GM12878 (cell line): ENCODE results near the gene CARD11.

ENCODE experiments used
- CEBPB ChIP-seq, 2 experiments: fragments of 150-350 bp in 1 of 2; IDR thresholded peaks; 2 replicates each; pipeline ENCODE4 v1.6.1; 2012 to 2014; ENCODE audit warnings: low read depth in 2 of 2, low read length in 2 of 2, borderline replicate concordance in 1 of 2, inconsistent platforms in 1 of 2
- CTCF ChIP-seq, 3 experiments: IDR thresholded peaks in 2 of 3; conservative IDR thresholded peaks in 1 of 3; 2 replicates each; pipeline ENCODE4 v1.5.1; 2011; ENCODE audit warnings: low read depth in 3 of 3, low read length in 3 of 3, mild to moderate bottlenecking in 3 of 3, control low read depth in 2 of 3, moderate library complexity in 2 of 3, inconsistent platforms in 1 of 3, mixed read lengths in 1 of 3; ENCODE audit not compliant: control insufficient read depth in 2 of 3, insufficient read depth in 1 of 3; ENCODE audit errors: extremely low read depth in 1 of 3
- E4F1 ChIP-seq: fragments of 450-650 bp; IDR thresholded peaks from 2 replicates; pipeline ENCODE4 v1.6.1; 2018; ENCODE audit warnings: borderline replicate concordance, mild to moderate bottlenecking; ENCODE audit not compliant: partially characterized antibody
- ELK1 ChIP-seq: IDR thresholded peaks from 2 replicates; pipeline ENCODE4 v1.6.1; 2012; ENCODE audit warnings: low read depth, low read length, improper control_type of control experiment
- EZH2 ChIP-seq: IDR thresholded peaks from 2 replicates; pipeline ENCODE4 v1.6.1; 2012; ENCODE audit warnings: low read depth, mild to moderate bottlenecking, control low read depth, inconsistent platforms, low read length, borderline replicate concordance; ENCODE audit not compliant: control insufficient read depth
- FOS ChIP-seq: IDR thresholded peaks from 3 replicates; pipeline ENCODE4 v1.6.1; 2011; ENCODE audit warnings: borderline replicate concordance; ENCODE audit not compliant: insufficient read length; ENCODE audit errors: extremely low read depth
- NR2F1 ChIP-seq: fragments of 450-650 bp; conservative IDR thresholded peaks from 2 replicates; pipeline ENCODE4 v1.6.1; 2017; ENCODE audit warnings: mild to moderate bottlenecking
- RAD21 ChIP-seq: IDR thresholded peaks from 2 replicates; pipeline ENCODE4 v1.6.1; 2011; ENCODE audit warnings: mild to moderate bottlenecking, low read depth, low read length, moderate library complexity; ENCODE audit not compliant: insufficient read depth
- SPI1 ChIP-seq: IDR thresholded peaks from 2 replicates; pipeline ENCODE4 v1.6.1; 2011; ENCODE audit warnings: low read depth, mild to moderate bottlenecking, low read length, moderate library complexity, borderline replicate concordance; ENCODE audit not compliant: insufficient read depth
- TARDBP ChIP-seq: IDR thresholded peaks from 2 replicates; pipeline ENCODE4 v1.6.1; 2016; ENCODE audit warnings: borderline replicate concordance
- TCF12 ChIP-seq: IDR thresholded peaks from 2 replicates; pipeline ENCODE4 v1.6.1; 2011; ENCODE audit warnings: low read depth, mild to moderate bottlenecking, low read length
- ZBTB40 ChIP-seq: fragments of 450-650 bp; IDR thresholded peaks from 2 replicates; pipeline ENCODE4 v1.6.1; 2016; ENCODE audit warnings: mild to moderate bottlenecking, moderate library complexity, borderline replicate concordance
- ZNF274 ChIP-seq: IDR thresholded peaks from one replicate; pipeline ENCODE4 v1.8.0; 2011; ENCODE audit not compliant: insufficient read length, insufficient read depth

GRCh38 chr7:2928256-2928612 lies 115.4 kb downstream of the CARD11 start:
- TF ChIP-seq SPI1 = no peak
- no peak for TF ChIP-seq EZH2
- no peak for TF ChIP-seq ZNF274
- TF ChIP-seq CTCF (IDR thresholded peaks at IDR 0.05 in 2 of 3, conservative IDR thresholded peaks at IDR 0.05 in 1 of 3; ENCODE audit: control insufficient read depth in 2 of 3, extremely low read depth in 1 of 3, insufficient read depth in 1 of 3, low read depth in 3 of 3, low read length in 3 of 3) = no peak
- no peak for TF ChIP-seq CEBPB (IDR thresholded peaks at IDR 0.05; ENCODE audit: borderline replicate concordance in 1 of 2, low read depth in 2 of 2, low read length in 2 of 2)
- no peak for TF ChIP-seq ZBTB40
- no peak for TF ChIP-seq RAD21
- TF ChIP-seq FOS = no peak
- TF ChIP-seq TCF12 = no peak
- no peak for TF ChIP-seq NR2F1
- TF ChIP-seq TARDBP = no peak
- no peak for TF ChIP-seq E4F1
- TF ChIP-seq ELK1 = no peak
